Fibroblast of the aortic adventitia (primary cell): Measurements from ENCODE around the gene FAM120C. TPM values are rescaled to one million over a fixed set of nuclear protein-coding genes. Genes with fewer than 3 reads are reported as not detected.

Source experiments
- DNase-seq: peaks from one replicate; pipeline ENCODE4 v3.0.0-alpha.2; 2010; ENCODE audit warnings: low read depth
- H3K4me3 ChIP-seq: 2 replicates; pipeline ENCODE4 v1.5.1; 2011; ENCODE audit warnings: low read depth, mild to moderate bottlenecking, control low read depth, low read length, moderate library complexity
- small RNA-seq: library from RNA; depleted of rRNA; stranded (forward); fragments of <200 nt; gene quantifications from one replicate; pipeline ENCODE3, GENCODE V24; 2012
- total RNA-seq: library from RNA; depleted of rRNA; stranded (reverse); fragments of >200 nt; gene quantifications from 2 replicates; pipeline ENCODE4 v1.2.3, GENCODE V29; 2012; ENCODE audit warnings: low replicate concordance
- TF ChIP-seq, protein P1 (sequence below): IDR thresholded peaks from 2 replicates; pipeline ENCODE4 v1.5.1; 2011; ENCODE audit warnings: mild to moderate bottlenecking, low read length, control low read depth, inconsistent platforms; ENCODE audit not compliant: insufficient read depth

FAM120C gene
- total RNA-seq, 1 donor: 10.5 TPM

- no peak overlapping the region for H3K4me3 ChIP-seq
- TF ChIP-seq, protein P1, sequence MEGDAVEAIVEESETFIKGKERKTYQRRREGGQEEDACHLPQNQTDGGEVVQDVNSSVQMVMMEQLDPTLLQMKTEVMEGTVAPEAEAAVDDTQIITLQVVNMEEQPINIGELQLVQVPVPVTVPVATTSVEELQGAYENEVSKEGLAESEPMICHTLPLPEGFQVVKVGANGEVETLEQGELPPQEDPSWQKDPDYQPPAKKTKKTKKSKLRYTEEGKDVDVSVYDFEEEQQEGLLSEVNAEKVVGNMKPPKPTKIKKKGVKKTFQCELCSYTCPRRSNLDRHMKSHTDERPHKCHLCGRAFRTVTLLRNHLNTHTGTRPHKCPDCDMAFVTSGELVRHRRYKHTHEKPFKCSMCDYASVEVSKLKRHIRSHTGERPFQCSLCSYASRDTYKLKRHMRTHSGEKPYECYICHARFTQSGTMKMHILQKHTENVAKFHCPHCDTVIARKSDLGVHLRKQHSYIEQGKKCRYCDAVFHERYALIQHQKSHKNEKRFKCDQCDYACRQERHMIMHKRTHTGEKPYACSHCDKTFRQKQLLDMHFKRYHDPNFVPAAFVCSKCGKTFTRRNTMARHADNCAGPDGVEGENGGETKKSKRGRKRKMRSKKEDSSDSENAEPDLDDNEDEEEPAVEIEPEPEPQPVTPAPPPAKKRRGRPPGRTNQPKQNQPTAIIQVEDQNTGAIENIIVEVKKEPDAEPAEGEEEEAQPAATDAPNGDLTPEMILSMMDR: no peak
- DNase-seq: no peak
These were observed 158.7 kb downstream of the FAM120C start for GRCh38 chrX:54024350-54024749.

Small RNA genes within 50 kb of the gene (small RNA-seq; reads per million reads assigned to genes)
- gene AL589872.1: not detected

Other genes with a start within 250 kb of the FAM120C start
- gene PHF8, start 138.8 kb downstream of the FAM120C start, total RNA-seq: 13.8 and 17.1 TPM in 2 replicates
- gene WNK3, start 174.8 kb upstream of the FAM120C start, total RNA-seq: 0.27 and 10.5 TPM in 2 replicates